ENCODE results near the gene SLC25A23.

GRCh38 chr19:6396305-6396704 lies 63.3 kb downstream of the SLC25A23 start:
- TF ChIP-seq CTCF (IDR thresholded peaks at IDR 0.05; ENCODE audit: insufficient read depth, low read depth, low read length) (no peak), EZH2 (IDR thresholded peaks at IDR 0.05; ENCODE audit: insufficient read depth, low read length) (no peak)

Measured in astrocyte (in vitro differentiated cells and primary cell).